GM20000 (cell line): ENCODE data around the gene SUN2.

Source experiments
- DNase-seq: peaks from one replicate; pipeline ENCODE4 v3.0.0; 2012; ENCODE audit warnings: low spot score
- TF ChIP-seq, protein P1 (sequence below): IDR thresholded peaks from 2 replicates; pipeline ENCODE4 v1.5.1; 2012; ENCODE audit warnings: mild to moderate bottlenecking, control low read depth; ENCODE audit errors: extremely low read depth, missing control alignments

SUN2 gene

DNA sequence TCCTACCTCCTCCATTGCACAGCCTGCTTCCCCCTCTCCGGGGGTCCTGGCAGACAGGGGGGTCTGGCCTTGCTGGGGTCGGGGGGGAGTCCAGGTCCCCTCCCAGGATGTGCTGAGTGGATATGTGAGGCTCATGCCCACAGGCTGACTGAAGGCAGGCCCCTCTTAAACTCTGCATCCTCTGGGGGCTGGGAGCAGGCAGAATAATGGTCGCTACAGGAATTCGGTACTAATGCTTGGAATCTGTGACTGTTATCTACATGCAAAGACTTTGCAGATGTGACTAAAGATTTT is 1.6 kb upstream of the SUN2 start:
- DNase-seq: no peak
- TF ChIP-seq, protein P1, sequence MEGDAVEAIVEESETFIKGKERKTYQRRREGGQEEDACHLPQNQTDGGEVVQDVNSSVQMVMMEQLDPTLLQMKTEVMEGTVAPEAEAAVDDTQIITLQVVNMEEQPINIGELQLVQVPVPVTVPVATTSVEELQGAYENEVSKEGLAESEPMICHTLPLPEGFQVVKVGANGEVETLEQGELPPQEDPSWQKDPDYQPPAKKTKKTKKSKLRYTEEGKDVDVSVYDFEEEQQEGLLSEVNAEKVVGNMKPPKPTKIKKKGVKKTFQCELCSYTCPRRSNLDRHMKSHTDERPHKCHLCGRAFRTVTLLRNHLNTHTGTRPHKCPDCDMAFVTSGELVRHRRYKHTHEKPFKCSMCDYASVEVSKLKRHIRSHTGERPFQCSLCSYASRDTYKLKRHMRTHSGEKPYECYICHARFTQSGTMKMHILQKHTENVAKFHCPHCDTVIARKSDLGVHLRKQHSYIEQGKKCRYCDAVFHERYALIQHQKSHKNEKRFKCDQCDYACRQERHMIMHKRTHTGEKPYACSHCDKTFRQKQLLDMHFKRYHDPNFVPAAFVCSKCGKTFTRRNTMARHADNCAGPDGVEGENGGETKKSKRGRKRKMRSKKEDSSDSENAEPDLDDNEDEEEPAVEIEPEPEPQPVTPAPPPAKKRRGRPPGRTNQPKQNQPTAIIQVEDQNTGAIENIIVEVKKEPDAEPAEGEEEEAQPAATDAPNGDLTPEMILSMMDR: no peak

DNA sequence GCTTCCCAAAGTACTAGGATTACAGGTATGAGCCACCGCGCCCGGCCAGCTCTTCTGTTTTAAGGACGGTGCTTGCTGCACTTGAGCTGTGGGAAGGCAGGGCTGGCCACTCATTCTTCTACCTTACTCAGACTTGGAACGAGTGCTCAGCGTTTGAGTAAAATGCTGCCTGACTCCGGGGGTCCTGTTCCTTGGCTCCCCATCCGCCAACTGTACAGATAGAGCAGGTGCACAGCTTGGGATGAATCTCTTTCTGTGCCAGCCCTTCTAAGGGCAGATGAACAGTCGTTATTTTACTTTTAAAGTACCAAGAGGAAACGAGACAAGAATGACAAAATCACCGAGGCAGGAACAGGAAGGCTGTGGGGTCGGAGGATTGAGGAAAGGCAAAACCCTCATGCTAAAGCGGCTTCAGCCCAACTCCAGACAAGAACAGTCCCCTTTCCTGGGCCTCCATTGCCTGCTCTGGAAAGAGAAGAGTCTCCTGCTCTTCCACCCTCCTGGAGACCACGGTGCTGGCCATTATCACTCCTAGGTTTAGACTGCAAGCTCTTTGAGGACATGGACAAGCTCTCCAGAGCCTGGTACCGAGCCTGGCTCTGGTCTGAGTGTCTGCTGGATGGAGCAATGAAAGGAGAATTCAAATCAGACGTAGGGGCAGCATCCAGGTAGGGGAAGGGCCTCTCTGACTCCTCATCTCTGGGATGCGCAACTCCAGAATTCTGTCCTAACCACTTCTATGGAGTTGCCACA is 1.1 kb upstream of the SUN2 start:
- no peak for DNase-seq
- TF ChIP-seq, protein P1: no peak

DNA sequence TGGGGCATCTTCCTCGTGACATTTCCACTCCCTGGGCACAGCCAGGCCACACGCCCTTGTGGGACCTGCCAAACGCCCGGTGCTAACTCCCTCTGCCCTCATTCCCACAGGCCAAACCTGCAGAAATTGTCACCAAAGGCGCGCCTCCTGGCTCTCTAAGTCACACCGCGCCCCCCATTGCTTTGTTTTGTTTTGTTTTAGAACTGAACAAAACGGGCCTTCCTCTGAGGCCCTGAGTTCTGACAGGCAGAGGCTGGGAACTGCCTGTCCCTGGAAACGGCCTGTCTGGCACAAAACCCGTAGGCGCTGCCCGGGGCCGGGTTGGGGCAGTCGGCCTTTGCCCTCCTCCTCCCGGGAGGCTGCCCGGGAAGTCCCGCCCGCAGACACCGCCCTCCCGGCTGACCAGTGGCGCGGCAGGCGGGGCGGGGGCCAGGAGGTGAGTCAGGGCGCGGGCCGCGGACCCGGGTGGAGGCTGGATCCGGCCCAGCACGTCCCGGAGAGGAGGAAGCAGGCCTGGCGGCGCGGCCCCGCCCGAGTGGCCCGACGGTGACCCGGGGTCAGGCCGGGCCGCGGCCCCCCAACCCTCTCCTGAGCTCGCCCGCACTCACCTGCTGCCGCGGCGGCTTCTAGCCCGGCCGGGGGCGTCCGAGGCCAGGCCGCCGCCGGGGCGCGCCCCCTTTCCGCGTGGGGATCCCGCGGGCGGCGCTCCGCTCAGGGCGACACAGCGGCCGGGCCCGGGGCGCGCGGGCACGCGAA is 465 bp downstream of the SUN2 start:
- DNase-seq: peak; percentile 88

DNA sequence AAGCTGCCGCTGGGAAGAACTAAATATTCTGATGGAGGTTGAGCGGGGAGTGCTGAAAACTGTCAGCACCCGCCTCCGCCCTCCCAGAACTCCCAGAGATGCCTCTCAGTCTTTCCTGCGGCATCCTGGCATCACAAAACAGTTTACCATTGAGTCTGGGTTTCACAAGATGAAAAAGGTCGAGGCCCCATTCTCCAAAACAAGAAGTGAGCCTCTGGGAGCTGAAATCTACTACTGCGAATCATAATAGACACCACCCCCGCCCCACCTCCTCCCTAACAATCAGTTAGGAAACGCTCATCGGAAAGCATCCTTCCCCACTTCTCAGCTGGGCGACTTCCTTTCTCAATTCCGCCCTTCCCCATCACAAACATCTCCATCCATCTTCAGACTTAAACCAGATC is 1.0 kb downstream of the SUN2 start:
- TF ChIP-seq, protein P1: no peak
- DNase-seq: peak; percentile 66

More for the DNA sequence above, 465 bp downstream of the SUN2 start:
- TF ChIP-seq, protein P1: no peak

DNA sequence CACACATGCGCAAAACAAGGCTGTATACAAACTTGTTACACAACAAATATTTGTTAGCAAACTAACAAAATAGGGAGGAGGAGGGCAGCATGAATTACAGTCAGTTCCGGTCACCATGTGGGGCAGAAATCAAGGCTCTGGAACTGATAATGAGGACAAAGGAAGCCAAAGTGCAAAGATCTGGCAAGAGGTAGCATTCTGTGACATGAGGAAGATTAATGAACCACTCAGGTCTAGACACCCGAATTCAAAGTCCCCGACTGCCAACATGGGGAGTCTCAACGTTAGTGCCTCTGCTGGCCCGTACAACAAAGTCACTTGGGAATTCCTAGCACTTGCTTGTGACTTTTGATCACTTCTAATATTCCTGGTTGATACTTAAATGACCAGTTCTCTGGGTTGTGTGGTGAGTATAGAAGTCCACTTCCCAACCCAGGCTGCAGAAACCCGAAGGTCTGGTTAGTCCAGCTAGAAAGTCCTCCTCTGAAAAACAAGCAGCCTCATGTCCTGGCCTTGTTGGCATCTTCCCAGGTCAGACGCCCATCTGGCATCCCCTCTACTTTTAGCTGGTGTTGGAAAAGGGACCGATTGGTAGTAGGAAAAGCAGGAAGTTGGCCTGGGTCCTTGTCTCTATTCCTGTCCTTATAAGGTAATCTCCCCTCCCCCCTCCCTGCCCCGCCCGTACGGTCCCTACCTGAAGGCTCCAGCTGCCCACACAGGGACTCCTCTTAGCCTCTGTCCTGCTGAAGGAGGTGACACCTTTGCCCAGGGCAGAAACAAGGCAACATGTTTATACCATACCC is 1.6 kb downstream of the SUN2 start:
- TF ChIP-seq, protein P1: no peak
- peak; percentile 58 for DNase-seq

DNA sequence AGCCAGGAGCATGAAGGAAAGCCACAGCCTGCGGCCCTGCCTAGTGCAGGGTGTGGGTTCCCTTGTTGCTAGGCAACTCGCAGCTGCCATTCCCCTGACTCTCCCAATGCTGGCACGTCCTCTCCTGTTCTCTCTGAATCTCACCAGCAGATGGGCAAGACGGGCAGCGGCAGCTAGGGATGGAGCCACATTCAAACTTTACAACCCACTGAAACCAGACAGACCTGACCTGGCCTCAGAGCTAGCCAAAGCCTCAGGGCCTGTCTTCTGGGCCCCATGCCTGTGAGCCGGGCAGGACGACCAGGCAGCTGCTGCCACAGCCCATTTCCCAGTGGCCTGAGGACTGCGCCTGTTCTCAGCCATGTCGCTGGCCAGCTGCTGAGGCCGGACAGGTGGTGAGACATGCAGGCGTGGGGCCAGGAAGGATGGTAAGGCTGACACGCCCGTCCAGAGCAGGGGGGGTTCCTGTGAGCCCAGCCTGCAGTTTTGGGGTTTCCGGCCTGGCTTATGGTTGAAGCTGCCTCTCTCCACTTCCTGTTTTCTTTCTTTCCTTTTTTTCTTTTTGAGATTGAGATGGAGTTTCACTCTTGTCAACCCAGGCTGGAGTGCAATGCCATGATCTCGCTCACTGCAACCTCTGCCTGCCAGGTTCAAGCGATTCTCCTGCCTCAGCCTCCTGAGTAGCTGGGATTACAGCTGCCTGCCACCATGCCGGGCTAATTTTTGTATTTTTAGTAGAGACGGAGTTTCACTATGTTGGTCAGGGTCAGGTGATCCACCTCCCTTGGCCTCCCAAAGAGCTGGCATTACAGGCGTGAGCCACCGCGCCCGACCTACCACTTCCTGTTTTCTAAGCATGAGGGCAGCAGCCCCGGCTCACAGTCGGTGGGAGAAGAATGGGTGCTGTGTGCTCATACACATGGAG is 4.1 kb downstream of the SUN2 start:
- TF ChIP-seq, protein P1: no peak
- DNase-seq: peak; percentile 89
